Measurements from ENCODE around the gene PEX1.
A peak's percentile ranks its signal among the peaks of the same experiment; 100 is the strongest.
"Not testable (repeated sequence)": the region's sequence is repeated elsewhere in the genome, so short reads cannot be mapped to it uniquely, and the experiment has no call there.

Gene PEX1

DNA sequence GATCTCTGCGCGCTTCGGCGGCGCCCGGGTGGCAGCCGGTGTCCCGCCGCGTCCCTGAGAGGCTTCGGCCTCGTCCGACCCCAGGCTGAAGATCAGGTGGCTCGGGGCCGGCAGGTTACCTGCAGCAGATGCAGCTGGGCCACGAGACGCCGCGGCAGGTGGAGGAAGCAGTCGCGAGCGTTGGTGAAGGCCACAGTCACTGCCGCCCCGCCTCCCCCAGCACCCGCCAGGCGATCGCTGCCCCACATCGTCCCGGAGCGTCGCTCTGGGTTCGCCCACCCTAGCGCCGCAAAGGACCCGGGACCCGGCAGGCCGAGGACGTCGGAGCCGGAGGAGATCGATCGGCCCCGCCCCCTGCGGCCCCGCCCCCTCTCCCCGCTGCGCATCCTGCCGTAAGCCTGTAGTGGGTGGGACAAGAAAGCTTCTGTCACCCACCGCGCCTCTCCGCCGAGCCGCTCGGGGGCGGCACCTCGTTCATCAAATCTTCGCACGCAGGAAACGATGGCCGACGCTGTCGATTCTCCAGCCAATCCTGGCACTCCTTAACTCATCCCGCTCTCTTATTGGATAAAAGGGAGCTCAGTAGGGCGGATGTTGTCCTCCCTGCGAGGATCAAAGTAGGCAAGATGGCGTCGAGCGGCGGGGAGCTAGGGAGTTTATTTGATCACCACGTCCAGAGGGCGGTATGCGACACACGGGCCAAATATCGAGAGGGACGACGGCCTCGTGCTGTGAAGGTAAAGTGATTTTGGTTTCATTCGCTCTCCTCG lies at the start of gene PEX1, which contains the start of gene RBM48:
TSS of gene PEX1 (minus strand) at position 333 of the 770 bp plus-strand sequence. CDS start at position 248, 85 bp downstream.
TSS of gene RBM48 (plus strand) at position 608 of the 770 bp plus-strand sequence. CDS start at position 627, 19 bp downstream.
- peak; percentile 64 to 99 (median 94) for DNase-seq

DNA sequence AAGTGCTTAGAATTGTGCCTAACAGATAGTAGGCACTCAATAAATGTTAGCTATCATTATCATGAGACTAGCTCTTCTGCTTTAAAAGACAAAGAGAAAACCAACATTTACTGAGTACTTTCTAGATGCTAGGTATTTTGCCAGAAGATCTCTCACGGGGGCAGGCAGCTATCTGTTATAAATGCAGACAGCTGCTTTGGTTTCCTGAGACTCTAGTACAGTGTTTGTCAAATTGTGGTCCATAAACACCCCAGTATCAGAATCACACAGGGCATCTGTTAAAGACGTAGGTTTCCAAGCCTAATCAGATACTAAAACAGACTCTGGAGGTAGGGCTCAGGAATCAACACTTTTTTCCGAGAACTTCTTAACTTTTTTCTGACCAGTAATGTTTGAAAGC lies 48.0 kb upstream of the PEX1 start:
- no peak for DNase-seq

DNA sequence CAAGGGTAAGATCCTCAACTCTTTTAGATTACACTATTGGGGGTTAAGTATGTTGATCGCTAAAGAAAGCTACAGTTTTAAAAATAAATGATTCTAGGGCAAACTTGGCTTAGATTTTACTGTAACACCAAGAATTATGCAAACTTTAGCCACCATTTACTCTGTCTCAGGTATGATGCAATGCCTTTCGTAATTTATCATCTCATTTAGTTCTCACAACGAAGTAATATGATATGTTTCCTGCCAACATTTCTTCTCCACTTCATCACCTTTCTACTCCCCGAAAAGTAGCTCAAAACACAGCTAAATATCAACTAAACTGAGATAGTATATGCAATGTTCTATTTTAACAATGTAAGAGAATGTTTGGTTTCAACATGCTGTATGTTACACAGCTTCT lies 40.8 kb upstream of the PEX1 start:
- no peak for DNase-seq

GRCh38 chr7:92567460-92567859 lies 39.1 kb upstream of the PEX1 start:
- DNase-seq = no peak

DNA sequence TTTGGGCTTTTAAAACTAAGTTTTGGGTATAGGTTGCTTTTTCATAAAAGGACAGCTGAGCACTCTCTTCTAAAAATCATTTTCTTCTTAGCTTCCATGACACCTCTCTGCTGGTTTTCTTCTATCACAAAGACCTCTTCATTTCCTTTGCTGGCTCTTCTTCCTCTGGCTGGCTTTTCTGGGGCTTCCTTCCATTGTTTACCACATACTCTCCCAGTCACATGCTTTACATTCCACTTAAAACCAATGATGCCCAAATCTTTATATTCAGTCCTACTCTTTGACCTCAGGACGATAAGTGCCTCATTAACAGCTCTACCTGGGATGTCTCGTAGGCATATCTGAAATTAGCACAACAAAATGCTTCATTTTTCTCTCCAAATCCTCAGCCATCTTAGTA lies 35.0 kb upstream of the PEX1 start:
- no peak for DNase-seq

DNA sequence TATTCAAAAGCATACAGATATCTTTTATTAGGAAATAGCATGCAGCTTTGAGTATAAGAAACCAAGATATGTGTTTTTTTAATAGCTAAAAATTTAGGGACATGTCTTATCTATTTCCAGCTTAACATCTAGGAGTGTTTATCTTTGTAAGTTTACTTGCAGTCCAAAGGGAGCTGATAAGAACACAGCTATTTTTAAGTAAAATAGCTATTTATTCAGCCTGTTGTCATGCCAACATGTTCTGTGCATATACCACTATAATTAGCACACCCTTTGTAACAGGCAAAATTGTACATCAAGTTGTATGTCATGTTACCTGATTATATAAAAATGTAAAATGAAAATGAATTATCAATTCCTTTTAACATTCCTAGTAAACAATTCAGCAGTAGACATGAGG lies 32.3 kb upstream of the PEX1 start:
- DNase-seq = no peak

- DNase-seq = no peak
Measured at GRCh38 chr7:92557808-92558362, 29.6 kb upstream of the PEX1 start.

GRCh38 chr7:92557249-92557648 lies 28.9 kb upstream of the PEX1 start:
- DNase-seq = no peak

GRCh38 chr7:92550194-92550593 lies 21.9 kb upstream of the PEX1 start:
- DNase-seq = no peak

- DNase-seq = peak in 19 of 51 donors; percentile 2 to 54 (median 33)
Measured at GRCh38 chr7:92547579-92547978, 19.3 kb upstream of the PEX1 start.

- no peak for DNase-seq
Measured at GRCh38 chr7:92546856-92547497, 18.7 kb upstream of the PEX1 start.

- not testable (repeated sequence) for DNase-seq
Measured at GRCh38 chr7:92545116-92545515, 16.8 kb upstream of the PEX1 start.

DNA sequence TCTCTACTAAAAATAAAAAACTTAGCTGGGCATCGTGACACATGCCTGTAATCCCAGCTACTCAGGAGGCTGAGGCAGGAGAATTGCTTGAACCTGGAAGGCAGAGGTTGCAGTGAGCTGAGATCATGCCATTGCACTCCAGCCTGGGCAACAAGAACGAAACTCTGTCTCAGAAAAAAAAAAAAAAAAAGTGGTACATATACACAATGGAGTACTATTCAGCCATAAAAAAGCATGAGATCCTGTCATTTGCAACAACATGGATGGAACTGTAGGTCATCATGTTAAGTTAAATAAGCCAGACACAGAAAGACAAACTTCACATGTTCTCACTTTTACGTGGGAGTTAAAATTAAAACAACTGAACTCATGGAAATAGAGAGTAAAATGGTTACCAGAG lies 15.2 kb upstream of the PEX1 start:
- not testable (repeated sequence) for DNase-seq

GRCh38 chr7:92534572-92534971 lies 6.3 kb upstream of the PEX1 start:
- no peak for DNase-seq

- no peak for DNase-seq
Measured at GRCh38 chr7:92528958-92529264, 591 bp upstream of the PEX1 start.

- peak in 24 of 51 donors; percentile 6 to 44 (median 16) for DNase-seq
Measured at GRCh38 chr7:92527300-92528187, 776 bp downstream of the PEX1 start.

- no peak for DNase-seq
Measured at GRCh38 chr7:92523110-92523509, 5.2 kb downstream of the PEX1 start.

- no peak for DNase-seq
Measured at GRCh38 chr7:92520024-92520423, 8.3 kb downstream of the PEX1 start.

DNA sequence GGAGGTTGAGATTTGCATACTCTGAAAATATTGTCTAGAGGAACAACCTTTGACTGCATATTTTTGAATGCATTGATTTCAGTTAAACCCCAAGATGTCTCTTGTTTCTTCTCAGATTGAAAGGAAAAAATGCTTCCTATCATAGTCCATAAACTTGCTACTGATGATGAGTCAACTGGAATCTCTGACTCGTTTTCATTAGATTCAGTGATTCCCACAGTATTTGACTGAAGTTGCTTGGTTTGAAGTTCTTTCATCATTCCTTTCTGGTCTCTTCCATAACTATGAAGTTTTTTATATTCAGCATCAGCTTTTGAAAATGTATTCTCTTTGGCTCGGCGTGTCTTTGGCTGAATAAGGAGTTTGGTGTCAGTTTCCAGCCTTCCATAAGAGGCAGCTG lies 10.7 kb downstream of the PEX1 start:
- DNase-seq = no peak

DNA sequence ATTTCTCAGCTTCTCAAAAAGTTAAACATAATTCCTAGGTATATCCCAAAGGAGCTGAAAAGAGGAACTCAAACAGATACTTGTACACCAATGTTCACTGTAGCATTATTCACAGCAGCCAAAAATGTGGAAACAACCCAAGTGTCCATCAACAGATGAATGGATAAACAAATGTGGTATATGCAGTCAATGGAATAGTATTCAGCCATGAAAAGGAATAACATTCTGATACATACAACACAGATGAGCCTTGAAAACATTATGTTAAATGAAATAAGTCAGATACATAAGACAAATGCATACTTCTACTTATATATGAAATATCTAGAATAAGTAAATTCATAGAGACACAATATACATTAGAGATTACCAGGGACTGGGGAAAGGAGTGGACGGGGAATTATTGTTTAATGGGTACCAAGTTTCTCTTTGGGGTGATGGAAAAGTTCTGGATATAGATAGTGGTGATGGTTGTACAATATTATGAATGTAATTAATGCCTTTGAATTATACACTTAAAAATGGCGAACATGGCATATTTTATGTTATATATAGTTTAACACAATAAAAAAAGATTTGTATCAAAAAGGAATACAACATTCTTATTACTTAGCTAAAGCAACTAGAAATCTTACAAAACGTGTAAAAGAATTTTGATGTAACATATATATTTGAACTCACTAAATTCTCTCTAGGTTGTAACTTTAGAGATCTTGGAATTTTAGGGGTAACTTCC lies 15.0 kb downstream of the PEX1 start:
- DNase-seq = no peak

DNA sequence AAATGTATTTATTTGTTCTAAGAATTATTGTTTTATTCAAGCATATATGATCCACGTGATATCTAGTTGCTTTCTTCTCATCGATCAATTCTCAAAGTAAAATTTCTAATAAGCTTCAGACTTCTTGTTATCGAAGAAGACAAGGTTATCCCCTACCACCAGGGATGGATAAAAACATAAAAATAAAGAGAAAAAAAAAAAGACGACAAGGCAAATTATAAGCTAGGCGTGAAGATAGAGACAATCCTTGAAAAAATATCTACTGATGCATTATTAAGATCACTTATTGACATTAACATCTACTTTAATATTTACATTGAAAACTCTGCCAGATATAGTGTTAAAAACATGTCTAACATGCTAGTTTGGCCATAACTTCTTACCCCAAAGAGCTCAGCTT lies 19.4 kb downstream of the PEX1 start:
- DNase-seq = no peak
